Measurements from ENCODE around the gene NFIB. TPM values are rescaled to one million over a fixed set of nuclear protein-coding genes. Genes with fewer than 3 reads are reported as not detected.

NFIB gene
- total RNA-seq, 2 experiments from 2014 or later, result 13.7 to 25.1 TPM

- BruUV-seq (replicated peaks), result no TSS peak
- DNase-seq (ENCODE audit: low spot score), result no peak
- H4K20me1 ChIP-seq (ENCODE audit: insufficient read depth, low read length), result no peaks in the 10 kb centered on the region
- peaks cover 69% of the 10 kb centered on the region for H3K4me1 ChIP-seq (ENCODE audit: insufficient read depth, low read length, poor library complexity, severe bottlenecking)
- H3K9me2 ChIP-seq (ENCODE audit: insufficient read depth, low read length), result no peaks in the 10 kb centered on the region
- peak overlapping the region; percentile 100 for H3K27ac ChIP-seq (ENCODE audit: low read depth, low read length, poor library complexity, severe bottlenecking)
- intact Hi-C loops (cut with micrococcal nuclease; ENCODE audit: unreplicated experiment), result loop anchor here (10.0 kb wide), 1 partner anchor 527 kb away; no protein-coding TSS in a partner anchor
- H3K9me3 ChIP-seq (ENCODE audit: low read length), result peaks cover 9% of the 10 kb centered on the region; the same call in 1 of the 2 replicates
- peaks cover 15% of the 10 kb centered on the region; the same call in 1 of the 2 replicates for H3K79me2 ChIP-seq (ENCODE audit: insufficient read depth, low read depth, low read length)
- no peak overlapping the region for H3K4me3 ChIP-seq (ENCODE audit: low read depth, low read length, poor library complexity, severe bottlenecking)
- TF ChIP-seq EZH2phosphoT487 (IDR thresholded peaks at IDR 0.05; ENCODE audit: borderline replicate concordance, low read depth, low read length), result no peak
- TF ChIP-seq, protein P1, sequence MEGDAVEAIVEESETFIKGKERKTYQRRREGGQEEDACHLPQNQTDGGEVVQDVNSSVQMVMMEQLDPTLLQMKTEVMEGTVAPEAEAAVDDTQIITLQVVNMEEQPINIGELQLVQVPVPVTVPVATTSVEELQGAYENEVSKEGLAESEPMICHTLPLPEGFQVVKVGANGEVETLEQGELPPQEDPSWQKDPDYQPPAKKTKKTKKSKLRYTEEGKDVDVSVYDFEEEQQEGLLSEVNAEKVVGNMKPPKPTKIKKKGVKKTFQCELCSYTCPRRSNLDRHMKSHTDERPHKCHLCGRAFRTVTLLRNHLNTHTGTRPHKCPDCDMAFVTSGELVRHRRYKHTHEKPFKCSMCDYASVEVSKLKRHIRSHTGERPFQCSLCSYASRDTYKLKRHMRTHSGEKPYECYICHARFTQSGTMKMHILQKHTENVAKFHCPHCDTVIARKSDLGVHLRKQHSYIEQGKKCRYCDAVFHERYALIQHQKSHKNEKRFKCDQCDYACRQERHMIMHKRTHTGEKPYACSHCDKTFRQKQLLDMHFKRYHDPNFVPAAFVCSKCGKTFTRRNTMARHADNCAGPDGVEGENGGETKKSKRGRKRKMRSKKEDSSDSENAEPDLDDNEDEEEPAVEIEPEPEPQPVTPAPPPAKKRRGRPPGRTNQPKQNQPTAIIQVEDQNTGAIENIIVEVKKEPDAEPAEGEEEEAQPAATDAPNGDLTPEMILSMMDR (conservative IDR thresholded peaks at IDR 0.05; ENCODE audit: low read length), result no peak
- ChIA-PET CTCF (ENCODE audit: unreplicated experiment) (no interaction called here), POLR2A (interaction anchor here (0.7 to 0.9 kb wide), 2 partner anchors 15 to 116 kb away, joined by 3 to 8 read pairs; no protein-coding TSS in a partner anchor)
- H2AFZ ChIP-seq (ENCODE audit: low read length), result peak overlapping the region; percentile 5; the same call in 1 of the 2 replicates
- H3K36me3 ChIP-seq (ENCODE audit: insufficient read depth, low read length), result peaks cover 12% of the 10 kb centered on the region
- peak overlapping the region; percentile 94; the same call in 1 of the 2 replicates for H3K4me2 ChIP-seq (ENCODE audit: low read length)
These were observed 155.7 kb downstream of the NFIB start for GRCh38 chr9:14158136-14158813.

DNA sequence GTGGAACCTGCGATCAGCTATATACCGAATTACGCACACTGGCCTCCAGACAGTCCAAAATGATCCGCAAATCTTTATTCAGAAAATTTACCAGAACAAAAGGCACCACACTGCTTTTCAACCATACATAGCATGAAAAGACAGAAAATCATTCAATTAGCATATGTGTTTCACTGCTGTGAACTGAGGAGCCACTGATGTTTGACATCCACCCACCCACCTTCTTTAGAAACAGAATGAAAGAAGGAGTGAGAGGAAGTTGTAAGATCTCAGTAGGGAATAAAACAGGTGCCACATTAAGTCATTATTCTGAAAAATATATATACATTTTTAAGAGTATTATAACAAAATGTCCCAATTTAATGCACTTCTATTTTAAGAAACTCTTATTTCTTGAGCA, 156.8 kb downstream of the NFIB start:
- peak overlapping the region; percentile 94 for H3K4me2 ChIP-seq (ENCODE audit: low read length)
- peaks cover 9% of the 10 kb centered on the region; the same call in 1 of the 2 replicates for H3K9me3 ChIP-seq (ENCODE audit: low read length)
- H3K4me1 ChIP-seq (ENCODE audit: insufficient read depth, low read length, poor library complexity, severe bottlenecking), result peaks cover 80% of the 10 kb centered on the region
- intact Hi-C loops (cut with micrococcal nuclease; ENCODE audit: unreplicated experiment), result loop anchor here (2.0 to 10.0 kb wide), 2 partner anchors 166 to 528 kb away; no protein-coding TSS in a partner anchor
- peak overlapping the region; percentile 100 for H3K27ac ChIP-seq (ENCODE audit: low read depth, low read length, poor library complexity, severe bottlenecking)
- ChIA-PET CTCF (ENCODE audit: unreplicated experiment) (no interaction called here), POLR2A (interaction anchor here (0.7 to 1.1 kb wide), 2 partner anchors 17 to 162 kb away, joined by 3 to 8 read pairs; no protein-coding TSS in a partner anchor)
- H3K36me3 ChIP-seq (ENCODE audit: insufficient read depth, low read length), result peaks cover 12% of the 10 kb centered on the region
- H4K20me1 ChIP-seq (ENCODE audit: insufficient read depth, low read length), result no peaks in the 10 kb centered on the region
- BruUV-seq (replicated peaks), result no TSS peak
- peak; percentile 64 for DNase-seq (ENCODE audit: low spot score)
- H3K4me3 ChIP-seq (ENCODE audit: low read depth, low read length, poor library complexity, severe bottlenecking), result peak overlapping the region; percentile 62
- H3K79me2 ChIP-seq (ENCODE audit: insufficient read depth, low read depth, low read length), result peaks cover 15% of the 10 kb centered on the region; the same call in 1 of the 2 replicates
- TF ChIP-seq, protein P1 (conservative IDR thresholded peaks at IDR 0.05; ENCODE audit: low read length), result no peak
- TF ChIP-seq EZH2phosphoT487 (IDR thresholded peaks at IDR 0.05; ENCODE audit: borderline replicate concordance, low read depth, low read length), result no peak
- H2AFZ ChIP-seq (ENCODE audit: low read length), result peak overlapping the region; percentile 73; the same call in 1 of the 2 replicates
- H3K9me2 ChIP-seq (ENCODE audit: insufficient read depth, low read length), result no peaks in the 10 kb centered on the region
